Erythroblast (primary cell): Measurements from ENCODE around the gene GNAQ.
"Not testable (repeated sequence)": the region's sequence is repeated elsewhere in the genome, so short reads cannot be mapped to it uniquely, and the experiment has no call there.

Experiments
- DNase-seq, 2 experiments: peaks; one replicate each; lab custom pipeline; 2025; lab: John Stamatoyannopoulos, UW
- GATA1 ChIP-seq: IDR thresholded peaks from 2 replicates; pipeline ENCODE4 v1.6.1; 2011; ENCODE audit warnings: low read depth, mild to moderate bottlenecking, control low read depth, low read length, moderate library complexity
- POLR2A ChIP-seq: IDR thresholded peaks from 2 replicates; pipeline ENCODE4 v1.6.1; 2011; ENCODE audit warnings: mild to moderate bottlenecking, low read length

Gene GNAQ

DNA sequence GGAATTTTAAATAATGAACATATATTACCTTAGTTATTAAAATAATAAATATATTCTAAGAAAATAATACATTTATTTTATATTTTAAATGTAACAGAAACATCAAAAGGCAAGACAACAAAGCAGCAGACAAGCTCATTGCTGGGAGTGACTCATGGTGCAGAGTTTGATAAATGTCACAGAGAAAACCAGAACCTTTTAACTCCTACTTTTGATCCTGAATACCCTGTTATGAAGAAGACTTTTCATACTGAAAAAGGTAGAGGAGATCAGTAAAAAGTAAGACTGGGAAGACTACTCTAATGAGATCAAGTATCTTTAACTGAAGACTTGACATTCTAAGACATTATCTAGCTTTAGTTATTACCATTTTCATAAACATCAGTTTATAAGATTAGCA lies 284.4 kb downstream of the GNAQ start:
- no peak for DNase-seq
- no peak for TF ChIP-seq GATA1
- no peak for TF ChIP-seq POLR2A

DNA sequence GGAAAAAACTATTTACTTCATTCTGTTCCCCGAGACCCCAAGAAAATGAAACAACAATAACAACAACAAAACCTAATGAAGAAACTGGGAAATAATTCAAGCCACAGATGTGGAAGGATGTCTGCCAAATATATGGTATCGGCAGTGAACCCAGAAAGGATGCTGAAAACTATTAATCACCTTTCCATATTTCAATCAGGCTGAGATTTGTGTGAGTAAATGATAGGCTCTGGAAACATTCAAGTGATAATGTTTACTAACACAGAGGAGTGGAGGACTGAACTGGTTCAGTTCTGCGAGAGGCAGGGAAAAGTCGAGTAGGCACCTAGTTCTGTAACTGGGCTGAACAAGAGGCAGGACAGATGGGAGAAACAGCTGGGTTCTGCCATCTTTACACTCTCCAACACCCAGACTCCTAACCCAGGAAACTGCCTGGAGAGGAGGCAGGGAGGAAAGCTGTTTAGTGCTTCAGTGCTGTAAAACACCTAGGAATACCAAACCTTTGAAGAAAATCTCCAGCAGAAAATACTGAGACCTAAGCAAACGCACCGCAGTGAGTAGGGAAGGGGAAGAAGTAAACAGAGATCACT lies 286.7 kb downstream of the GNAQ start:
- TF ChIP-seq POLR2A = no peak
- no peak for TF ChIP-seq GATA1
- no peak for DNase-seq

DNA sequence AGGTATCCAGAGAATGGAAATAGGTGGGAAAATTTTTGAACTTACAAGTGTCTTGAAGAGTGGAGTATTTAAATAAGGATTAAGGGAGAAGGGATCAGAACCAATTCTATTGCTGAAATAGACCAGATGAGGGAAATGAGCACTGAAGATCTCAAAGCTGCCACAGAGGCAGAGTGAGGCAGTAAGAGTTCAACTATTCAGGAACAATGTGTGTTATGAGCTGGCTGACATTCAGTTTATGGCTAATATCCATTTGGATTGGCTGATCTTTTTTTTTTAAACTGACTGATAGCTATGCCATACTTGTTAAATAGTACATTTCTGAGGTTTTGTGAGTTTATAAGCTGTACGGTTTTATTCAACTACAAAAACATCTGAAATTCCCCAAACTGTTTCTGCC lies 288.2 kb downstream of the GNAQ start:
- DNase-seq = no peak
- TF ChIP-seq GATA1 (no peak), POLR2A (no peak)

DNA sequence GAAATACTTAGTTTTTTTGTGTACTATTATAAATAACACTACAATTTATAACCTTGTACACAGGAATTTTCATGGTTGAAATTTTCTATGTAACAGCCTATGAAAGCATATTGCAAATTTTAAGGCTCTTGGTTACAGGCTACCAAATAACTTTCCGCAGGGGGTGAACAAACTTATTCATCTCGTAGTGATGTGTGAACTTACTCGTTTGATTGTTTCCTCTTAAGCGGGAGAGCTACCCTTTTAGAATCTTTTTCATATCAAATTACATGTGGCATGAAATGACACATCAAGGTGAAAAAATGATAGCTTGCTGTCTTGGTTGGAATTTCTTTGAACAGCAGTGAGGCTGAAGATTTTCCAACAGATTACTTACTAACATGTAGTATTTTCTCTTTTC lies 292.7 kb downstream of the GNAQ start:
- no peak for TF ChIP-seq POLR2A
- TF ChIP-seq GATA1 = no peak
- DNase-seq = no peak

DNA sequence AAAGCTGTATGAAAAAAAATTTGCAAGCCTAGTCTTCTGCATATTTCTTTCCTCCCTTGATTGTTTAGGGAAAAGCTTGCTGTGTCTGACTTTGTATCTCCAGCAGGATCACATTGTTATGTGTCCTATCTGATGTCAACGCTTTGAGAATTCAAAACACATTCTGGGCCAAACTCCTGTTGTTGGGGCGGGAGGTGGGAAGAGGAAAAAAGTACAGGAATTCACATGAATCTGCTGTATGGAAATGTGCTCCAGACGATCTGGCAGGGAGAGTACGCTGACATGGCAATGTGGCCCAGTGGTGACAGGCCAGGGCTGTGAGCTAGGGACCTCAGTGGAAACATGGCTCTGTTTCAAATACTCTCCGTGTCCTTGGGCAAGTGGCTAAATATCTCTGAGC lies 296.1 kb downstream of the GNAQ start:
- no peak for DNase-seq
- TF ChIP-seq POLR2A (no peak), GATA1 (no peak)

DNA sequence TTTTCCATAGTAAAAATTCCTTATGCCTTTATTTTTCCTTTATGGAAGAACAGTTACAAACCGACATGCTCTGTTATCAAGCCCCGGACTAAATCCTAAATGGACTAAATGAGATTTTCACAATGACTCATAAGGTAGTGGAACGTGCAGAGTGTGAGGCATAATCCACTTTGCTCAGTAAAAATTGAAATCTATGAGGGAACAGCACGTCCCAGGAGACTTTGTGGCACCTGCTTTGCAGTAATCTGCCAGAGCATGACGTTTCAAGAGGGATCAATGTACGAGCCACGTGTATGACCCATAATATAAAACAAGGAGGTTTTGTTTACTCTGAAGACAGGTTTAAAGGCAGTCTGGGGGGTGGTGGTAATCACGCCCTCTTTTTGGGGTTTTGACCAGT lies 299.7 kb downstream of the GNAQ start:
- DNase-seq = no peak
- TF ChIP-seq GATA1 (no peak), POLR2A (no peak)

DNA sequence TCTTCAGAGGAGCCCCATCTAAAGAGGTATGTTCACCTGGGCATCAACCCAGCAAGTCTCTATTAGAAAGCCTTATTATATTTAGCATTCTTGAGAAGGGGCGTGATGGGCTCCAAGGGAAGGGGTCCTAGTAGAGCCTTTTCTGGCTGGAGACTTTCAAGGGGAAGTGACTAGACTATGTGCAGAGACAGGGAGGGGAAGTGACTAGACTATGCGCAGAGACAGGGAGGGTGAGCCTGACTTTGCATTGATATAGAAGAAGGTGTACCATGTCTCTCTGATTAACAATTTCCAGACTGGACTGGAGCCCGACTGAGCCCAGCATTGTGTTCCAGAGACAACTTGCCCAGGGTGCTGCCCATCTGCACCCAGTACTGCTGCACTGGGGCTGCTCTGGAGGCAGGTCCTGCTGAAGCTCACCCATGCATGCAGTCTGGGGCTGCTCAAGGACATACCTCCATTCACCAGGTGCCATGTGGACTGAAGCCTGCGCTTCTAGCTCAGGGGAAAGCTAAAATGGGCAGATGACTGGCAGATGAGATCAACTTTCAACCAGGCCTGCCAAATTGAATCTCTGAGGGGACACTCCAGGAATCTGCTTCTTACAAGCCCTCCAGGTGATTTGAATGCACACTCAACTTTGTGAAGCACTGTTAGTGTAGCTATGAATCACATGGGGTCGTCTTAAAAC lies 300.5 kb downstream of the GNAQ start:
- DNase-seq = no peak
- no peak for TF ChIP-seq GATA1

DNA sequence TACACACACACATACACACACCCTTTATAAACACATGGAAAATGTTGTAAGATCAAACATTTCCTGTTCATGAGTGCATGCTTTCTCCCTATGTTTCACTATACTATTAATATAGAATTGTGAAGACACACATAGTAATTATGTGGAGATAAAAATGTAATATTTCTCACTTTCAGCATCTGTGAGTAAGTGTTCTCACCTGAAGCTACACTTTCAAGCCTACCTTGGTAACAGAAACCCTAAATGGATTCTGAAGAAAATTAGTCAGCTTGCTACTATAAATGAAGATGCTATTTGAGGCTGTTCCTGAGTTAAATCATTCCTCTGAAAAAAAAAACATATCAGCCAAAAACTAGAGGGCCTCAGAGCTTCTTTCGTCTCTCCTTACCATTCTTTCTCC lies 302.4 kb downstream of the GNAQ start:
- TF ChIP-seq POLR2A = no peak
- TF ChIP-seq GATA1 = no peak
- no peak for DNase-seq

DNA sequence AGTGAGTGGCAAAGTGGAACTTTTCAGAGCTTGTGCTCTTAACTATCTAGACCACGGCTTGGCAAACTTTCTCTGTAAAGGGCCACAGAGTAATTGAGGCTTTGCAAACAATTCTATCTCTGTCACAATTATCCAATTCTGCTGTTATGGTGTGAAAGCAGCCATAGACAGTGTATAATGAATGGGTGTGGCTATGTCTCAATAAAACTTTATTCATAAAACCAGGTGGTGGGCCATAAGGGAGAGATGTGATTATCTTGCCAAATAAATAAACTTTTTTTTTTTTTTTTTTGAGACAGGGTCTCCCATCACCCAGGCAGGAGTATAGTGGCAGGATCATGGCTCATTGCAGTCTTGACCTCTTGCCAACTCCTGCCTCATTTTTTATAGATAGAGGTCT lies 304.8 kb downstream of the GNAQ start:
- TF ChIP-seq POLR2A (no peak), GATA1 (no peak)

DNA sequence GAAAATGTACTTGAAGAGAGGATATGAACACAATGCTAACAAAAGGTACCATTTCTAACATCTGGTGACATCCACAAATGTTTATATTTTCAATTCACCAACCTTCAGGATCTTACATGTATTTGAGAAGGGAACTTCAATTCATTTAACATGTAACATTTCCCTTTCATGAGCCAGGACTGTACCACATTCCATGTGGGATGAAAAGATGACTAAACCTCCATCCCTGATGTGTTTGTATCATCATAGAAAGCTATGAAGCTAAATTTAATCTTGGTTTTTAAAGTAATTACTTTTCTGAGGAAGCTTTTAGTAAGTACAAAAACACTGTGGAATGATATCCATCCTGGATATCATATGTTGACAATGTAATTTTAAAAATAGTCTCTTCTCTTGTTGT lies 305.3 kb downstream of the GNAQ start:
- no peak for DNase-seq
- TF ChIP-seq GATA1 (no peak), POLR2A (no peak)

More for the DNA sequence above, 304.8 kb downstream of the GNAQ start:
- DNase-seq = no peak

DNA sequence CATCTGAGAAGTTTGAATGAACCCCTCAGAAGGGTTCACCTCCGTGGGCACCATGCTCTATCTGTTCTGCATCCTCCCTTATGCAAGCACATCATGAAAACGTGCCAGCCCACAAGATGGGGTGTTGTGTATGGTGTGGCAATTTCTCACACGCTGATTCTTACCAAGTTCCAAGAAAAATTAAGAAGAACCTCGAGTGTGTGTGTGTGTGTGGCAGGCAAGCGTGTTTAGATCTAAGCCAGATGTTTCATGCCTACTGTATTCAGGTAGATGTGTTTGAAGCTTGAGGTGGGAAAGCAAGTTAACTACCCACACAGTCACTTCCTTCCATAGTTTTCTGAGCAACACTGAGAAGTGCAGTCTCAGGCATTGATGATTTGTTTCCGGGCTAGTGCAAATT lies 305.8 kb downstream of the GNAQ start:
- TF ChIP-seq GATA1 (no peak), POLR2A (no peak)
- DNase-seq = no peak

DNA sequence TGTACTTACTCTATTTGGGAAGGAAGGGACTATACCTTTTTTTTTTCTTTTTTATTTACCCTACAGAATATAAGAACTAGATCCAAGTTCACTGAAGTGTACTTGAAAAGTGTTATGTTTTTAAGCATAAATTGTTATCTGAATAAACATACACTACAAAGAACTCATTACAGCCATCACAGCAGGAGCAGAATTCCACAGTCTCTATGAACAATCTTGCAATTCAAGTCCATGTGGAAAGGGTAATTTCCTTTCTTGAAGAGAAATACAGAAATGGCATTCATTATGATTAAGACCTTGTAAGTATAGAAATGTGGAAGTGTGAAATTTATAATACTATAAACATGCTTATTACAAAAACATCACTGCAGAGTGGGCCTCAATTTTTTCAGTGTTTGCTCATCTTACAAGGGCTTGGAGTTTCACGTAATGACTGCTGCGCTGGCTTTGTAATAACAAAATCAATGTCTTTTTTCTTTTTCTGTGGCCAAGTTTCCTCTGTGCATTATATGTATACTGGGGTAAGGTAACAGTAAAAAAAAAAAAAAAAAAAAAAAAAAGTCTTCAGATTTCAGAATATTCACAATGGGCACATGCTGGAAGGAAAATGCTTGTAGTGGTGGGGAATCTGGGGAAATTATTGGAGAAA lies 306.4 kb downstream of the GNAQ start:
- TF ChIP-seq GATA1 (no peak), POLR2A (no peak)

DNA sequence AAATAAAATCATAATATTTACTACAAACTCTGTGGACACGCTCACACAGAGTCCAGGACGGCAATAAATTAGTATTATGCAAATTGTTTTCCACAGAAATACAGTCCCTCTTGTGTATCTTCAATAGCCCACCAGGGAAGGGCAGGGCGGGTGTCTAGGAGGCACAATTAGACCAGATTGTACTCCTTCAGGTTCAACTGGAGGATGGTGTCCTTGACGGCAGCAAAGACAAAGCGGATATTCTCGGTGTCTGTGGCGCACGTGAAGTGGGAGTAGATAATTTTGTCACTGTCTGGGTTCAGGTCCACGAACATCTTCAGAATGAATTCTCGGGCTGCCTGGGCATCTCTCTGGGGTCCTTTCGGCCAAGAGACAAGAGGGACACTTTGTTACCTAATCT lies 310.5 kb downstream of the GNAQ start:
- DNase-seq = not testable (repeated sequence)

More for the DNA sequence above, 306.4 kb downstream of the GNAQ start:
- no peak for DNase-seq

DNA sequence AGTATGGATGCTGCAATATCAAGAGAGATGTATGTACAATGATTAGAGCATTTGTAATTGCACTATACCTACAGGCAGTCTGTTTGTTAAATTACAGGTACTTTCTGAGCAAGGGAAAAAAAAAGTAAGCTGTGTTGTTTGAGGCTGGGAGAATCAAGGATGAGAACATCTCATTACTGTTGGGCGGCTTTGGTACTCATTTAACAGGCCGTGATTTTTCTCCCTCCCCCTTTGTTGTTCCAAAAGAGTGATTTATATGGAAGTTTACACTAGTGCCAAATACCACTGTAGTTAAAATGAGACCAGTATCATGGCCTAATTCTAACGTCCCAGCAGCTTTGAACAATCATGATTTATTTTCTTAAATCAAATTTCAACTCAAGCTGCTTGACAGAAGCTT lies 312.3 kb downstream of the GNAQ start:
- no peak for TF ChIP-seq GATA1
- no peak for TF ChIP-seq POLR2A

DNA sequence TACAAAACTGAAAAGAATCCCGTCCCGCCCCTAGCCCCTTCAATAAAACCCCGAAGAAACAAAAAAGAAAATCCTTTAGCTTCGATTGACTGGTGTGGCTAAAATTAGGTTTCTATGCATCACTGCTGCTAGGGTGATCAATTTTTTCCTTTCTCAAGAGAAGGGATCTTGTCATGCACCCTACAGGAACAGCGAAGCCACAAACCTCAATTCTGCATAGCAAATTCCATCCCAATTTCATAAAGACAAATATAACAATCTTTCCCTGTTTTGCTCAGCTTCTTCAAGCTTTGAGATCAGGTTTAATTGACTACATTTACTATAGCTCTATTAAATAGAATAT lies 313.3 kb downstream of the GNAQ start:
- DNase-seq = not testable (repeated sequence)

More for the DNA sequence above, 312.3 kb downstream of the GNAQ start:
- DNase-seq = no peak

DNA sequence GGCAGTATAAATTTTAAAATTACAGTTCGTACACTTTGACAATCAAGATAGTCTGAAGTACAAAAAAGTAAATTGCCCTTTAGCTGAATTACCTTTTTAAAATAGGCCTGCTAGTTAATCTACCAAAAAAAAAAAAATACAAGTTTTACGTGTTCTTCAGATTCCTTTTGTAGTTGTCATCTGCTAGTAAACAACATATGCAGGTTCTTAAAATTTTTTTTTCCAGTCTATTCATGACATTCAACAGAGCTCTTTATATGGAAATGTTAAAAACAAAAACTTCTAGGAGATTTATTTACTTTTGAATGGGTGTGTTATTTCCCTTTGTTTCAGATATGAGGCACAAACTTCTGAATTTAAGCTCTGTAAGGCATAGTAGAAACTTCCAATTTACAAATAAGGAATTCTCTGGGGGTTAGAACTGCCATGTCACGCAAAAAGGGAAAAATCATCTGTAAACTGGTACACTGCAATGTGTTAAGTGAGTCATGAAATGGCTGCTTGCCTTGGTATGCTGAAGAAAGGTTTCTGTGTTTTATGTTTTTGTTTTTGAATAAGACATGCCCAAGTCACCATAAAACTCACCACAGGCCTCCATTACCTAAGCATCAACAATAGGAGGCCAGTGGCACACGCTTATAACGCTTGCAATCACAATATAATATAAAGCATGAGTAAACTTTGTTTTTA lies 313.9 kb downstream of the GNAQ start:
- DNase-seq = not testable (repeated sequence)
